Endodermal cell (in vitro differentiated cells): ENCODE measurements around the gene MED13L. TPM values are rescaled to one million over a fixed set of nuclear protein-coding genes. Genes with fewer than 3 reads are reported as not detected.

ENCODE experiments used
- DNase-seq: peaks from one replicate; pipeline ENCODE4 v3.0.0-alpha.2; 2017
- H3K27ac ChIP-seq: 2 replicates; pipeline ENCODE4 v1.5.1; 2013; ENCODE audit warnings: mild to moderate bottlenecking, low read depth, low read length, moderate library complexity
- H3K27me3 ChIP-seq: 2 replicates; pipeline ENCODE4 v1.6.1; 2013; ENCODE audit warnings: mild to moderate bottlenecking, low read length, moderate library complexity; ENCODE audit not compliant: insufficient read depth, control insufficient read depth, poor library complexity, severe bottlenecking
- H3K36me3 ChIP-seq: 2 replicates; pipeline ENCODE4 v1.7.0; 2013; ENCODE audit warnings: mild to moderate bottlenecking, low read length, moderate library complexity; ENCODE audit not compliant: control insufficient read depth, insufficient read depth
- H3K4me1 ChIP-seq: one replicate; pipeline ENCODE4 v1.7.0; 2013; ENCODE audit warnings: low read length; ENCODE audit not compliant: control insufficient read depth, insufficient read depth
- H3K4me3 ChIP-seq: 2 replicates; pipeline ENCODE4 v1.5.1; 2013; ENCODE audit warnings: mild to moderate bottlenecking, low read length, moderate library complexity
- H3K9ac ChIP-seq: 2 replicates; pipeline ENCODE4 v1.6.1; 2013; ENCODE audit warnings: mild to moderate bottlenecking, low read length, moderate library complexity; ENCODE audit not compliant: poor library complexity, severe bottlenecking; ENCODE audit errors: extremely low read depth
- H3K9me3 ChIP-seq: 2 replicates; pipeline ENCODE4 v1.6.1; 2013; ENCODE audit warnings: mild to moderate bottlenecking, low read length, moderate library complexity; ENCODE audit not compliant: control insufficient read depth
- H3K27ac Mint-ChIP-seq: 2 replicates; pipeline ENCODE4 v1.8.0; 2020; ENCODE audit warnings: mixed read lengths
- H3K27me3 Mint-ChIP-seq: 2 replicates; pipeline ENCODE4 v1.8.0; 2021; ENCODE audit warnings: mild to moderate bottlenecking, mixed read lengths; ENCODE audit not compliant: insufficient read depth
- H3K36me3 Mint-ChIP-seq: 2 replicates; pipeline ENCODE4 v1.8.0; 2020; ENCODE audit warnings: low read depth, mixed read lengths
- H3K4me1 Mint-ChIP-seq: 2 replicates; pipeline ENCODE4 v1.8.0; 2020; ENCODE audit warnings: mixed read lengths
- H3K4me3 Mint-ChIP-seq: 2 replicates; pipeline ENCODE4 v1.8.0; 2020; ENCODE audit warnings: mild to moderate bottlenecking, moderate library complexity, mixed read lengths
- H3K9me3 Mint-ChIP-seq: 2 replicates; pipeline ENCODE4 v1.8.0; 2020; ENCODE audit warnings: mild to moderate bottlenecking, mixed read lengths
- WGBS, 2 experiments: methylation state at CpG; one replicate each; pipeline versions ENCODE4 v1.1.5 to v1.1.7; 2013; ENCODE audit warnings: missing lambda C conversion rate in 2 of 2, mixed read lengths in 1 of 2; ENCODE audit not compliant: insufficient coverage in 1 of 2, insufficient read length in 1 of 2; 5-methylcytosine and 5-hydroxymethylcytosine counted together
- total RNA-seq, 2 donors: library from RNA; stranded (reverse); fragmentation: NEBNext Ultra II Directional in 1 of 2; extraction: Animal tissue kit (Norgen Biotek cat#: 25700) in 1 of 2; gene quantifications; 2 replicates in 1 of 2; 3 replicates in 1 of 2; pipeline ENCODE4 v1.2.1, GENCODE V29; 2021
- TF ChIP-seq, protein P1 (sequence below): fragments of 200-600 bp; sonication (generic); conservative IDR thresholded peaks from 2 replicates; pipeline ENCODE4 v1.5.0; 2021; ENCODE audit warnings: antibody characterized with exemption, mild to moderate bottlenecking

Gene MED13L
- total RNA-seq, 2 donors from 2014 or later: 101 to 111 TPM

GRCh38 chr12:116276652-116277466 is 634 bp downstream of the MED13L start:
- H3K4me3 ChIP-seq: peak overlapping the region; percentile 95
- 0% methylated on average over 26 to 88 of the region's 104 CpGs for WGBS, 2 experiments
- H3K9ac ChIP-seq: peak overlapping the region; percentile 97
- H3K36me3 ChIP-seq: no peaks in the 10 kb centered on the region
- H3K27me3 ChIP-seq: no peaks in the 10 kb centered on the region
- TF ChIP-seq, protein P1, sequence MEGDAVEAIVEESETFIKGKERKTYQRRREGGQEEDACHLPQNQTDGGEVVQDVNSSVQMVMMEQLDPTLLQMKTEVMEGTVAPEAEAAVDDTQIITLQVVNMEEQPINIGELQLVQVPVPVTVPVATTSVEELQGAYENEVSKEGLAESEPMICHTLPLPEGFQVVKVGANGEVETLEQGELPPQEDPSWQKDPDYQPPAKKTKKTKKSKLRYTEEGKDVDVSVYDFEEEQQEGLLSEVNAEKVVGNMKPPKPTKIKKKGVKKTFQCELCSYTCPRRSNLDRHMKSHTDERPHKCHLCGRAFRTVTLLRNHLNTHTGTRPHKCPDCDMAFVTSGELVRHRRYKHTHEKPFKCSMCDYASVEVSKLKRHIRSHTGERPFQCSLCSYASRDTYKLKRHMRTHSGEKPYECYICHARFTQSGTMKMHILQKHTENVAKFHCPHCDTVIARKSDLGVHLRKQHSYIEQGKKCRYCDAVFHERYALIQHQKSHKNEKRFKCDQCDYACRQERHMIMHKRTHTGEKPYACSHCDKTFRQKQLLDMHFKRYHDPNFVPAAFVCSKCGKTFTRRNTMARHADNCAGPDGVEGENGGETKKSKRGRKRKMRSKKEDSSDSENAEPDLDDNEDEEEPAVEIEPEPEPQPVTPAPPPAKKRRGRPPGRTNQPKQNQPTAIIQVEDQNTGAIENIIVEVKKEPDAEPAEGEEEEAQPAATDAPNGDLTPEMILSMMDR: no peak
- peak overlapping the region; percentile 78 for H3K27ac ChIP-seq
- Mint-ChIP-seq H3K27ac (peak overlapping the region; percentile 96), H3K4me3 (peak overlapping the region; percentile 94), H3K4me1 (peaks cover 33% of the 10 kb centered on the region), H3K36me3 (no peaks in the 10 kb centered on the region), H3K27me3 (peaks cover 1% of the 10 kb centered on the region), H3K9me3 (no peaks in the 10 kb centered on the region)
- H3K4me1 ChIP-seq: no peaks in the 10 kb centered on the region
- peak; percentile 89 for DNase-seq
- no peaks in the 10 kb centered on the region for H3K9me3 ChIP-seq

DNA sequence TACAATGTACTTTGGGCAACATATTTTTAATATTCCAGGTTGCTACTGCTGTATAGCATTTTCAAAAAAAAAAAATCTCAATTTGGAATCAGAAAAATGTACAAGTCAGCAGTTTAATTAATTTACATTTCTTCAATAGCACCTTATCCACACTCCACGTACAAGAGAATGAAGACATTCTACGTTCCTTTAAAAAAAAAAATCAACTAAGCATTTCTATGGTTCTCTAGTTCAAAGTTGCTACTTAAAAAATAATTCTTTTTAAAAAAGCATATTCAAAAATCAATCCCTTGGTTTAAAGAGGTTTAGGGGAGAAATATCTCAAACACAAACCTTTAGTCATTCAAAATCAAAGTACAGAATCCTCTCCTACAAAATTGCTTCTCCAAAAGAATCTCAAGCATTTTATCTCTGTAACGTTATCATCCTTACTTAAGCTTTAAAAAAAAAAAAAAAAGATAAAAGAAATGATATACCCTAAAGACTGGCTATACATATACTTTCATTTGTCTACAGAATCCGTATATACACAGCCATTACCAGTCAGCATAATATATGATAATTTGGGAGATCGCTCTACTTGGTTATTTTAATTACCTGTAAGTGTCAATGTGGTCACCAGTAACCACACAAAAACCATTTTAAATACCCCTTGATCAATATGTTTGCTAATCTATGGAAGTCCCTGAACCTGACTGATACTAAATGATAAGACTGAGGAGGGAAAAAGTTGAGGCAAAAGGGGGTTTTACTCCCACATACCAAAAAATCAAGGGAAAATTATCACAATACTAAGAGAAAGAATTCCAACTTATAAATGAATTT is 2.7 kb downstream of the MED13L start:
- peak overlapping the region; percentile 95 for H3K4me3 ChIP-seq
- peaks cover 30% of the 10 kb centered on the region for H3K4me1 Mint-ChIP-seq
- no peaks in the 10 kb centered on the region for H3K27me3 Mint-ChIP-seq
- 36 to 43% methylated on average over 3 to 4 of the region's 5 CpGs for WGBS, 2 experiments
- H3K4me1 ChIP-seq: no peaks in the 10 kb centered on the region
- no peak overlapping the region for H3K27ac Mint-ChIP-seq
- H3K27ac ChIP-seq: no peak overlapping the region
- no peaks in the 10 kb centered on the region for H3K36me3 ChIP-seq
- no peaks in the 10 kb centered on the region for H3K9me3 ChIP-seq
- TF ChIP-seq, protein P1: no peak
- H3K36me3 Mint-ChIP-seq: peaks cover 3% of the 10 kb centered on the region
- no peaks in the 10 kb centered on the region for H3K27me3 ChIP-seq
- H3K9me3 Mint-ChIP-seq: peaks cover 3% of the 10 kb centered on the region
- DNase-seq: no peak
- peak overlapping the region; percentile 94 for H3K4me3 Mint-ChIP-seq
- peak overlapping the region; percentile 97 for H3K9ac ChIP-seq

- TF ChIP-seq, protein P1: no peak
- peaks cover 3% of the 10 kb centered on the region for H3K36me3 Mint-ChIP-seq
- 74 to 86% methylated on average over 2 to 3 of the region's 4 CpGs for WGBS, 2 experiments
- Histone ChIP-seq H3K27me3 (no peaks in the 10 kb centered on the region), H3K9ac (peak overlapping the region; percentile 97), H3K9me3 (no peaks in the 10 kb centered on the region), H3K4me3 (peak overlapping the region; percentile 95), H3K27ac (no peak overlapping the region), H3K36me3 (no peaks in the 10 kb centered on the region), H3K4me1 (no peaks in the 10 kb centered on the region)
- DNase-seq: no peak
- H3K27ac Mint-ChIP-seq: no peak overlapping the region
- H3K27me3 Mint-ChIP-seq: no peaks in the 10 kb centered on the region
- H3K4me1 Mint-ChIP-seq: peaks cover 30% of the 10 kb centered on the region
- H3K9me3 Mint-ChIP-seq: peaks cover 3% of the 10 kb centered on the region
- H3K4me3 Mint-ChIP-seq: peak overlapping the region; percentile 94
Observed at GRCh38 chr12:116273813-116274550, 3.5 kb downstream of the MED13L start.
